ENCODE results near the gene ABHD17C.
"Not testable (repeated sequence)": the region's sequence is repeated elsewhere in the genome, so short reads cannot be mapped to it uniquely, and the experiment has no call there.

The ABHD17C gene

DNA sequence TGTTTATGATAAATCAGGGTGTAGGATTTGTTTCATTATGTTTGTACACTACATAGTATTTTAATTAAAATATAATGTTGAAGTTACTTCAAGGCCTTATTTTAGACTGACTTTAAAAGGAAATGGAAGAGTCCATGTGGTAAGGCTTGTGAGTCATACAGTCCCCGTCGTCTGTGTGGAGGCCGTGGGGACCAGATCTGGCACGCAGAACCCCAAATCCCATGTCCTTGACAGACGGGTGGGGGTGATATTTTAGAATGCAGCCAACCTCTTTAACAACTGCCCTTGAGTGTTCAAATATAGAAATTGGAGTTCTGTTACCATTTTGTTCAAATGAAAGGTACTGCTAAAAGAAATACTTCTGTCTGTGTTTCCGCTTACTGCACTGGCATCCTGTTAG is 35.8 kb downstream of the ABHD17C start:
- no peak for DNase-seq (ENCODE audit: low spot score)

DNA sequence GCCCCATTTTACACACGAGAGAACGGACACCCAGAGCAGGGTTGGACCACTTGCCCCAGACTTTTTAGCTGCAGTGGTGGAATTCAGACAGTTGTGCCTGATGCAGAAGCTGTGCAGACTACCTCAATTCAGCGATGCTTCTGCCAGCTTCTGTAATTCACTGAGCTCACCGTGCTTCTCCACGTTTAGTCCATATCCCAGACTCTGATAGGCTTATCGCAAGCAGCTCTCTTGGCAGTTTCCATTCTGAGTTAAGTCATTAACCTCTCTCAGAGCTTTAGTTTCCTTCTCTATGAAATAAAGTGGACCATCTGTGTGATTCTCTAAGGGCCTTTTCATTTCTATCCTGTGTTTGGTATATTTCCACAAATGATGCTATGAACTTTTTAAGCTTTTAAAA is 37.1 kb downstream of the ABHD17C start:
- no peak for DNase-seq (ENCODE audit: low spot score)

- DNase-seq (ENCODE audit: low spot score) = no peak
These were observed 37.7 kb downstream of the ABHD17C start for GRCh38 chr15:80732818-80733217.

DNA sequence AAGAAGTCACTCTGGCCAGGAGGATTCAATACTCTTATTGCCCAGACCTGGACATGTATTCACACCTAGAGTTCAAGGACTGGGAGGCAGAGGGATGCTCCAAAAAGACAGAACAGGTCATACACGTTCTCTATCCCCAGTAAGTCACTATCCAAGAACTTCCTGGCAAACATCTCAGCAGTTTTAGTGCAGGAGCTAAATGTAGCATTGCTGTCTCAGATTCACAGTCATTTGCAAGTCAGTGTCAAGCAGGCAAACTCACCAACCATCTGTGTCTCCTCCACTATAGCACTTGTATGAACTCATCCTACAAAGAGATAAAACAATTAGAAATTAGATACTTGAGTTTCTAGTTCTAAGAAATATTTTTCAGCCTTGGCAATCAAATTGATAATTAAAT is 38.4 kb downstream of the ABHD17C start:
- no peak for DNase-seq (ENCODE audit: low spot score)

GRCh38 chr15:80735344-80735743 is 40.2 kb downstream of the ABHD17C start:
- DNase-seq (ENCODE audit: low spot score) = no peak

DNA sequence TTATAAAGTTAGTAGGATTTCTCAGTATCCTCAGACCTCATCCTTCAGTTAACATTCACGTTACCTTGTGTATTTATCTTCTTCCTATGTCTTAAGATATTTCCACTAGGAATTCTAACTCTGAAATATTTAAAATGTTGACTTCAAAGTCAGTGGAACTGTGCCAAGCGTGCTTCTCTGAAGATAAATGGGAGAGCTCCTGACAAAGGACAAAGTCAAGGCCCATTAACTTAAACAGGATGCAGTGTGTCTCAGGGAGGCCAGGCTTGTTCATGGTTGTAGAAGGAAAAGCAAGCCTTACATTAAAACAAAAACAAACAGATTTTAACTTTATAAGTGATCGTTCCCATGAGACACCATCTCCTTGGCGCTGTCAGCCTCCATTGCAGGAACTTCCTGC is 41.5 kb downstream of the ABHD17C start:
- DNase-seq (ENCODE audit: low spot score) = no peak

GRCh38 chr15:80739919-80740318 is 44.8 kb downstream of the ABHD17C start:
- DNase-seq (ENCODE audit: low spot score) = no peak

- DNase-seq (ENCODE audit: low spot score) = no peak
These were observed 47.0 kb downstream of the ABHD17C start for GRCh38 chr15:80742081-80742480.

GRCh38 chr15:80743189-80743833 is 48.2 kb downstream of the ABHD17C start:
- no peak for DNase-seq (ENCODE audit: low spot score)

- DNase-seq (ENCODE audit: low spot score) = no peak
These were observed 49.3 kb downstream of the ABHD17C start for GRCh38 chr15:80744415-80744814.

GRCh38 chr15:80744826-80745225 is 49.7 kb downstream of the ABHD17C start:
- DNase-seq (ENCODE audit: low spot score) = no peak

DNA sequence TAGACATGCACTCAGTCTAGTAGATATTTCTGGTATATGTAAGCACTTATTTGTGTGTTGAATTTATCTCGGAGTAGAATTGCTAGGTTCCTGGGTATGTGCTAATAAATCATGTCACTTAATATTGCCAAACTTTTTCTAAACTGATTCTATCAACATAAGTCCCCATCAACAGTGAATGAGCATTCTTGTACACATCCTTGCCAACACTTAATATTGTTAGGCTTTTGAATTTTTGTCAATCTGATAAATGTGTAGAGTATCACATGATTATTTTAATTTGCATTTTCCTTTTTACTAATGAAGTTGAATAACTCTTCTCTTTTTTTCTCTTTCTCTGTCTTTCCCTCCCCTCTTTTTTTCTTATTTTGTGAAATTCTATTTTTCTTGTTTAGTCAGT is 50.8 kb downstream of the ABHD17C start:
- no peak for DNase-seq (ENCODE audit: low spot score)

- no peak for DNase-seq (ENCODE audit: low spot score)
These were observed 52.4 kb downstream of the ABHD17C start for GRCh38 chr15:80747317-80748053.

DNA sequence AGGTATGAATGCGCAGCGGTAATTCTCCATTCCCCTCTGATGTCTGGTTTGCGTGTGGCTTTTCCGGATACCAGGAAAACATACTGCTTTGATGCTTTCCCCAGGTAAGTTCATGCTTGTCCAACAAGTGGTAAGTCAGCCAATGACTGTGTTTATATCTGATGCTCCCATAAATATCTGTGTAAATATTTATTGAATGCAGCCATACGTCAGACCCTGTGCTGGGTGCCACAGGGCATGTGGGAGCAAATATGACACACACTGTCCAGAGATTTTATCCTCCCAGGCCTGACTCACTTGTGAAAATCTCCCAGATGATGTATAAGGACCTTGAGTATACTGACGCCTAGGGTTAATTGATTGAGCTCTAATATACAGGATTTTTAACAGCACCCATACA is 54.5 kb downstream of the ABHD17C start:
- no peak for DNase-seq (ENCODE audit: low spot score)

DNA sequence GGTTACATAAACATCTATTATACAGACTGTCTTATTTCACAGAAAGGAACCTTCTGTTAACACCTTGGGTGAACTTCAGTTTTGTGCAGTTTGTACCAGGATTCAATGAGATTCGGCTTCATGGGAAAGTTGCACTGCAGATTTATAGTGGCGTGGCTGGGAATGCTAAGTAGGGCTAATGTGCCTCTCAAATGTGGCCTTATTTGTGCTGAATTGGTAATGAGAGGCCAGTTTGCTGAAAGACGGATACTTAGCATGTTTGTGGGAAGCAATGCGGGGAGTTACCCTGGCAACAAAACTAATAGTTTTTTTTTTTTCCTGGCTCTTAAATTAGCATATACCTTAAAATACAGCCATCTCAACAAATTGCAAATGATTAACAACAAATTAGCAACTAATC is 55.5 kb downstream of the ABHD17C start:
- DNase-seq (ENCODE audit: low spot score) = no peak

- DNase-seq (ENCODE audit: low spot score) = no peak
These were observed 57.1 kb downstream of the ABHD17C start for GRCh38 chr15:80752204-80752603.

DNA sequence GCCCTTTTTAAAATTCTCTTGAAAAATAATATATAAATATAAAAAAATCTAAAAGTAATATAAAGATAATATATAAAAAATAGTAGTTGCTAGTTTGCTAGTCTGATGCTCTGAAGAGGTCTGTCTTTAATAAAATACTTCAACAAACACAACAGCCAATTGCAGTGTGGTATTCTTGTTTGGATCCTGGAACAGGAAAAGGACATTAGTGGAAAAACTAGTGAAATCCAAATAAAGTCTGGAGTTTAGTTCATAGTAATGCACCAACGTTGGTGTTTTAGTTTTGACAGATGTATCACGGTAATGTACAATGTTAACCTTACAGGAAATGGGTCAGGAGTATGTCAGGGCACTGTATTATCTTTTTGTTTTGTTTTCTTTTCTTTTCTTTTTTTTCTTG is 58.1 kb downstream of the ABHD17C start:
- DNase-seq (ENCODE audit: low spot score) = no peak

- DNase-seq (ENCODE audit: low spot score) = no peak
These were observed 58.9 kb downstream of the ABHD17C start for GRCh38 chr15:80754014-80754413.

- no peak for DNase-seq (ENCODE audit: low spot score)
These were observed 60.8 kb downstream of the ABHD17C start for GRCh38 chr15:80755885-80756284.

GRCh38 chr15:80758130-80758745 is 63.1 kb downstream of the ABHD17C start:
- no peak for DNase-seq (ENCODE audit: low spot score)

DNA sequence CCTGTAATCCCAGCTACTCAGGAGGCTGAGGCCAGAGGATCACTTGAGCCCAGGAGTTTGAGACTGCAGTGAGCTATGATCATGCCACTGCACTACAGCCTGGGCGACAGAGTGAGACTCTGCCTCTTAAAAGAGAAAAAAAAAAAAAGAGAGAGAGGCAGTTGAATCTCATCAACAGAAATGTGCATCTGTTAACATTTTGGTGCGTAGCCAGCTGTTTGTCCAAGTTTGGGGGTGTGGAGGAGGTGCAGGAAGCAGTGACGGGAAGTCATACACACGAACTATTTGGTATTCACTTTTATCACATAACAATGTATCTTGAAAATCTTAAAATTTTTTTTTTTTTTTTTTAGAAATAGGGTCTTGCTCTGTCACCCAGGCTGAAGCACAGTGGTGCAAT is 65.8 kb downstream of the ABHD17C start:
- no peak for DNase-seq (ENCODE audit: low spot score)

DNA sequence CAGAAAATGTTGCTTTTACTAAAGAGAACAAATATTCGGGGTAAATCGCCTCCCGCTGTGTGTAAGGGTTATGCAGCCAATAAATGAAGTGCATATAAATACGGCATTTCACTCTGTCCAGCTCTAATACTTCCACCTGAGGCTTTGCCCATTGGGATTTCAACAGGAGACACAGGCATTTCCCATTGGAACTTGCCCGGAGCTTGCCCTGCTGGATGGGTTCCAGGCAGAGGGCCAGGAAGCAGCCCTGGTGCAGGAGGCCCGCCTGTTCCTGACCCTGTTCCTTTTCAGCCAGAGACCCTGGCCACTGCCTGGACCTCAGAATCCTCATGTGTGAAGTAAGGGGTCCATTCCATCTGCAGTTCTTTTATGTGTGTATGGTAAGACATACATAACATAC is 66.6 kb downstream of the ABHD17C start:
- DNase-seq (ENCODE audit: low spot score) = no peak

GRCh38 chr15:80763235-80763634 is 68.1 kb downstream of the ABHD17C start:
- DNase-seq (ENCODE audit: low spot score) = not testable (repeated sequence)

Data from CD4-positive, alpha-beta T cell treated with Interleukin-6 at 100 ng/mL for 8 hours (primary cell).